ENCODE measurements around the gene TXNDC2. TPM values are rescaled to one million over a fixed set of nuclear protein-coding genes. Genes with fewer than 3 reads are reported as not detected.

TXNDC2 gene
- total and polyA plus RNA-seq, 2 of the 4 experiments (the other 2 are of a cell fraction): 0.18 TPM; not detected in 1

GRCh38 chr18:9886005-9886348 lies 204 bp downstream of the TXNDC2 start:
- no peak overlapping the region for H3K56ac ChIP-seq (ENCODE audit: extremely low read depth, insufficient read depth, low read length)
- in situ Hi-C loops (cut with MboI; ENCODE audit: low sequenced_read_pairs): no loop called here

More at GRCh38 chr18:9886005-9886348, 204 bp downstream of the TXNDC2 start:
- H4K5ac ChIP-seq (ENCODE audit: low read depth, low read length): no peak overlapping the region
- H2AFZ ChIP-seq (replicated peaks; ENCODE audit: low read length, poor library complexity): no peak overlapping the region
- no peak for TF ChIP-seq RAD21 (IDR thresholded peaks at IDR 0.05; ENCODE audit: low read length)
- no peak overlapping the region for H3K4ac ChIP-seq (ENCODE audit: low read depth, low read length)
- no peak overlapping the region for H3K4me3 ChIP-seq (ENCODE audit: insufficient read depth, low read depth, low read length)
- H4K20me1 ChIP-seq (ENCODE audit: insufficient read depth, low read length): no peaks in the 10 kb centered on the region
- no peak overlapping the region for H3K9ac ChIP-seq (ENCODE audit: low read depth, low read length)
- H3K27me3 ChIP-seq (ENCODE audit: control insufficient read depth, insufficient read depth, low read length): no peaks in the 10 kb centered on the region
- H2BK120ac ChIP-seq (ENCODE audit: low read depth, low read length): no peak overlapping the region
- H4K91ac ChIP-seq (ENCODE audit: insufficient read depth, low read depth, low read length): no peak overlapping the region
- no peak overlapping the region for H2BK20ac ChIP-seq (ENCODE audit: low read depth, low read length)
- no peak overlapping the region for H3K14ac ChIP-seq (replicated peaks; ENCODE audit: low read depth, low read length)
- no peaks in the 10 kb centered on the region for H3K79me1 ChIP-seq (ENCODE audit: low read depth in 1 of 2, low read length in 2 of 2)
- no peak overlapping the region for H3K27ac ChIP-seq (ENCODE audit: insufficient read depth, low read length)
- peaks cover 1% of the 10 kb centered on the region; the same call in 1 of the 2 replicates for H3K4me1 ChIP-seq (ENCODE audit: control insufficient read depth, insufficient read depth, low read length)
- ATAC-seq (ENCODE audit: low read depth) (no peak), DNase-seq (no peak)
- H3K23ac ChIP-seq (ENCODE audit: low read depth, low read length): no peak overlapping the region
- intact Hi-C loops (cut with micrococcal nuclease): no loop called here
- WGBS, 2 experiments (ENCODE audit: extremely low coverage in 2 of 2, insufficient read length in 1 of 2): 100% methylated on average over 2 of the region's 3 CpGs; no CpG with 5 or more reads in 1 of the 2 experiments
- CTCF ChIA-PET: interaction anchor here (0.5 kb wide), 1 partner anchor 20 kb away, joined by 3 read pairs; no protein-coding TSS in a partner anchor
- H3K36me3 ChIP-seq (ENCODE audit: control insufficient read depth, insufficient read depth, low read length): no peaks in the 10 kb centered on the region
- BruUV-seq (replicated peaks): no TSS peak
- H2BK5ac ChIP-seq (ENCODE audit: low read depth, low read length, poor library complexity, severe bottlenecking): no peak overlapping the region
- no peak overlapping the region for H2BK15ac ChIP-seq (ENCODE audit: low read depth, low read length)
- H3K18ac ChIP-seq (ENCODE audit: low read depth, low read length): no peak overlapping the region
- no peak overlapping the region for H3K4me2 ChIP-seq (ENCODE audit: low read depth, low read length)
- no peak overlapping the region for H2AK9ac ChIP-seq (replicated peaks; ENCODE audit: low read depth, low read length, poor library complexity)
- POLR2A ChIA-PET (ENCODE audit: unreplicated experiment): interaction anchor here (0.6 kb wide), 1 partner anchor 278 kb away, joined by 3 read pairs; no protein-coding TSS in a partner anchor
- H3K9me3 ChIP-seq (ENCODE audit: control insufficient read depth, insufficient read depth, low read length): no peaks in the 10 kb centered on the region
- dilution Hi-C loops (cut with HindIII; ENCODE audit: low sequenced_read_pairs, unreplicated experiment): no loop called here
- H3K9me1 ChIP-seq (ENCODE audit: insufficient read depth, low read length): no peaks in the 10 kb centered on the region
- no peak overlapping the region for H4K8ac ChIP-seq (ENCODE audit: low read depth in 2 of 2, low read length in 2 of 2)
- H2AK5ac ChIP-seq (ENCODE audit: low read depth, low read length): no peak overlapping the region
